OCI-LY1 (cell line): Measurements from ENCODE around the gene CEP131.

Experiments
- H2AFZ ChIP-seq: fragments of 200-600 bp; sonication (generic), shearing (Covaris generic); 2 replicates; pipeline ENCODE4 v1.6.0; 2014; ENCODE audit warnings: antibody characterized with exemption, mild to moderate bottlenecking, low read length
- H3F3A ChIP-seq: fragments of 200-600 bp; sonication (generic), shearing (Covaris generic); 2 replicates; pipeline ENCODE4 v1.6.0; 2014; ENCODE audit warnings: mild to moderate bottlenecking, antibody characterized with exemption, low read length, moderate library complexity; ENCODE audit not compliant: insufficient read depth
- H3K27ac ChIP-seq: fragments of 200-600 bp; sonication (generic); 2 replicates; pipeline ENCODE4 v1.5.1; 2014; ENCODE audit warnings: low read length, mixed run types, mild to moderate bottlenecking, low read depth; ENCODE audit not compliant: poor library complexity, severe bottlenecking
- H3K27me3 ChIP-seq: fragments of 200-600 bp; sonication (generic); 2 replicates; pipeline ENCODE4 v1.6.0; 2014; ENCODE audit warnings: antibody characterized with exemption, mild to moderate bottlenecking, low read length, moderate library complexity; ENCODE audit not compliant: insufficient read depth
- H3K36me3 ChIP-seq: fragments of 200-600 bp; sonication (generic); 2 replicates; pipeline ENCODE4 v1.6.1; 2014; ENCODE audit warnings: mild to moderate bottlenecking, antibody characterized with exemption, low read length, moderate library complexity, mixed read lengths; ENCODE audit not compliant: insufficient read depth
- H3K4me1 ChIP-seq: fragments of 200-600 bp; sonication (generic); 2 replicates; pipeline ENCODE4 v1.5.1; 2014; ENCODE audit warnings: mild to moderate bottlenecking, low read length, moderate library complexity; ENCODE audit not compliant: insufficient read depth, severe bottlenecking
- H3K4me2 ChIP-seq: fragments of 200-600 bp; sonication (generic), shearing (Covaris generic); 2 replicates; pipeline ENCODE4 v1.6.1; 2014; ENCODE audit warnings: low read length
- H3K4me3 ChIP-seq: fragments of 200-600 bp; sonication (generic); 2 replicates; pipeline ENCODE4 v1.5.1; 2014; ENCODE audit warnings: low read length, low read depth, mild to moderate bottlenecking, mixed read lengths; ENCODE audit not compliant: poor library complexity, severe bottlenecking
- H3K79me2 ChIP-seq: fragments of 200-600 bp; shearing (Covaris generic); 2 replicates; pipeline ENCODE4 v1.6.1; 2016; ENCODE audit warnings: mixed run types, low read length, mixed read lengths; ENCODE audit not compliant: insufficient read depth
- H3K9ac ChIP-seq: fragments of 200-600 bp; sonication (generic), shearing (Covaris generic); 2 replicates; pipeline ENCODE4 v1.6.1; 2014; ENCODE audit warnings: mild to moderate bottlenecking, low read length, mixed read lengths
- H3K9me2 ChIP-seq: fragments of 200-600 bp; sonication (generic), shearing (Covaris generic); 2 replicates; pipeline ENCODE4 v1.6.1; 2014; ENCODE audit warnings: low read depth, mild to moderate bottlenecking, low read length, mixed read lengths
- H3K9me3 ChIP-seq: fragments of 200-600 bp; shearing (Covaris generic); 2 replicates; pipeline ENCODE4 v1.6.1; 2014; ENCODE audit warnings: low read length, mixed read lengths
- H4K20me1 ChIP-seq: fragments of 200-600 bp; sonication (generic), shearing (Covaris generic); 2 replicates; pipeline ENCODE4 v1.6.0; 2016; ENCODE audit warnings: mild to moderate bottlenecking, low read length; ENCODE audit not compliant: insufficient read depth
- CTCF ChIP-seq: fragments of 200-600 bp; sonication (generic), shearing (Covaris generic); IDR thresholded peaks from 2 replicates; pipeline ENCODE4 v1.5.1; 2017; ENCODE audit warnings: mild to moderate bottlenecking, antibody characterized with exemption, low read length, moderate library complexity, mixed read lengths
- EZH2 ChIP-seq: fragments of 200-600 bp; sonication (generic), shearing (Covaris generic); IDR thresholded peaks from 2 replicates; pipeline ENCODE4 v1.8.0; 2017; ENCODE audit warnings: borderline replicate concordance, mixed run types, mild to moderate bottlenecking, antibody characterized with exemption, low read length, moderate library complexity, mixed read lengths

CEP131 gene

GRCh38 chr17:81180836-81181810 is 41.6 kb downstream of the CEP131 start:
- H3K4me2 ChIP-seq, result no peak overlapping the region
- no peaks in the 10 kb centered on the region for H3K9me2 ChIP-seq
- no peak overlapping the region for H3K9ac ChIP-seq
- H3K9me3 ChIP-seq, result no peaks in the 10 kb centered on the region
- H4K20me1 ChIP-seq, result no peaks in the 10 kb centered on the region
- H3K27ac ChIP-seq, result no peak overlapping the region
- H2AFZ ChIP-seq, result no peak overlapping the region
- no peak for TF ChIP-seq EZH2
- TF ChIP-seq CTCF, result no peak
- H3K4me1 ChIP-seq, result no peaks in the 10 kb centered on the region
- H3F3A ChIP-seq, result no peaks in the 10 kb centered on the region
- H3K27me3 ChIP-seq, result peaks cover 9% of the 10 kb centered on the region
- H3K79me2 ChIP-seq, result no peaks in the 10 kb centered on the region
- no peaks in the 10 kb centered on the region for H3K36me3 ChIP-seq
- no peak overlapping the region for H3K4me3 ChIP-seq

- peaks cover 9% of the 10 kb centered on the region for H3K9me3 ChIP-seq
- no peak overlapping the region for H3K4me3 ChIP-seq
- no peaks in the 10 kb centered on the region for H3F3A ChIP-seq
- H3K27ac ChIP-seq, result no peak overlapping the region
- no peaks in the 10 kb centered on the region for H3K9me2 ChIP-seq
- H3K4me1 ChIP-seq, result no peaks in the 10 kb centered on the region
- no peaks in the 10 kb centered on the region for H3K79me2 ChIP-seq
- peaks cover 17% of the 10 kb centered on the region for H3K27me3 ChIP-seq
- H2AFZ ChIP-seq, result no peak overlapping the region
- no peak overlapping the region for H3K9ac ChIP-seq
- no peak for TF ChIP-seq EZH2
- no peak for TF ChIP-seq CTCF
- no peaks in the 10 kb centered on the region; the same call in 1 of the 2 replicates for H3K36me3 ChIP-seq
- no peak overlapping the region for H3K4me2 ChIP-seq
- H4K20me1 ChIP-seq, result no peaks in the 10 kb centered on the region
These were observed 42.9 kb downstream of the CEP131 start for GRCh38 chr17:81179861-81180260.

- Histone ChIP-seq H3K9me2 (no peaks in the 10 kb centered on the region), H4K20me1 (no peaks in the 10 kb centered on the region), H3K27me3 (peaks cover 18% of the 10 kb centered on the region), H3F3A (no peaks in the 10 kb centered on the region), H3K4me3 (no peak overlapping the region), H3K9ac (no peak overlapping the region), H3K4me1 (no peaks in the 10 kb centered on the region), H3K4me2 (no peak overlapping the region), H3K9me3 (peaks cover 10% of the 10 kb centered on the region), H3K27ac (no peak overlapping the region), H3K79me2 (no peaks in the 10 kb centered on the region), H2AFZ (no peak overlapping the region), H3K36me3 (no peaks in the 10 kb centered on the region; the same call in 1 of the 2 replicates)
- TF ChIP-seq CTCF (no peak), EZH2 (no peak)
These were observed 43.5 kb downstream of the CEP131 start for GRCh38 chr17:81179220-81179619.
